SW480 (cell line): ENCODE data around the gene KLF3.

Source experiments
- DNase-seq: peaks from one replicate; pipeline ENCODE4 v3.0.0-alpha.2; 2016; ENCODE audit warnings: low spot score

Gene KLF3

DNA sequence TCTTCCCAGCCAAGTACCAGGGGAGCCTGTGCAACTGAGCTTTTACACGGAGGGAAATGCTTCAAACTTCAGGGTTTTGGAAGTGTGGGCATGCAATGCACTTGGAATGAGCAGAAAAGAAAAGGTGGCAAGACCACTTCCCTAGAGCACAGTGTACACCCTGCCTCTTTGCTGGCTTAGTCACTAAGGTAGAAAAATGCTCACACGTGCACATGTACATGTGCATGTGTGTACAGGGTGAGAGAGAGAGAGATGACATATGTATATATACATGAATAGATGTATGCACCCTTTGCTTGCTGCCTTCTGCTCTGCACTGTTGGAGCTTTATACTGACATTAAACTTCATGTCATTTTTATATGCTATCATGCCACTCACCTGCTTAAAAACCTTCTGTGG is 7.9 kb upstream of the KLF3 start:
- DNase-seq: no peak

GRCh38 chr4:38659346-38659745 is 4.7 kb upstream of the KLF3 start:
- DNase-seq: no peak

DNA sequence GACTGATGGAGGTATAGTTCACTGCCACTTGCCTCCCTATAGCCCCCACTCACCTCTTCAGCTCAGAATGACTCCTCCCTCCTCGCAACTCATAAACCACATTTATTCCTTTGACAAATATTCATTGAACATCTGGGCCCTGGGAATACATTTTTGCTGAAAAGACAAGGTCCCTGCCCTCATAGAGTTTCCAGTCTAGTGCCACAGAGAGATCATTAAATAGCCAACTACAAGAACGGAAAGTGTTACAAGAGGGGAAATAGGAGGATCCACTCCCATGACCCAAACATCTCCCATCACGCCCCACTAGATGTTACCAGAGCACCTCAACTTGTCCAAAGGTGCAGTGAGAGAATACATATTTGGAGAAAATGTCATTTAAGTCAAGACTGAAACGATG is 3.2 kb upstream of the KLF3 start:
- DNase-seq: no peak

- DNase-seq: no peak
Measured at GRCh38 chr4:38661371-38661770, 2.6 kb upstream of the KLF3 start.

DNA sequence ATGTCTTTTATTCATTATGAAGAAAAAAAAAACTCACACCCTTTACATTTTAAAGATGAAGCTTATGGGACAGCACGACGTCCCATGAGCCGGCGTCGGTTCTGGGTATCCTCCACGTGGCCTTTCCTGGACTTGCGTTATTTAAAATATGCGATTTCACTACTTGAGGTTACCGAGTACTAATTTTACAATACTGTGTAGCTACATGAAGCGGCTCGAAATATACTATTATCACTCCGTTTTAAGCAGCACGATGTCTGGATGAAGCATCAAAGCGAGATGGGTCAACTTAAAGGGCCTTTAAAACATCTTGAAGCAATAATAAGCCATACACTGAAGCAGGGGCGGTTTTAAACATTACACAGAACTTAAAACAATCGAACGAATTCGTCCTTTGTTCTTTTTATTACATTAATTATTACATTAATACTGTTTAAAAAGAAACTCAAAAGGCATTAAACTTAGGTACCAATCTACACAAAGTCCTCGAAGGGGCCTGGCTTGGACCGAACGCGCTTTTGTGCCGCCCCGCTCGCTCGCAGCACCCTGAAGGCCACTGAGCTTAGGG is 1.4 kb upstream of the KLF3 start:
- no peak for DNase-seq

DNA sequence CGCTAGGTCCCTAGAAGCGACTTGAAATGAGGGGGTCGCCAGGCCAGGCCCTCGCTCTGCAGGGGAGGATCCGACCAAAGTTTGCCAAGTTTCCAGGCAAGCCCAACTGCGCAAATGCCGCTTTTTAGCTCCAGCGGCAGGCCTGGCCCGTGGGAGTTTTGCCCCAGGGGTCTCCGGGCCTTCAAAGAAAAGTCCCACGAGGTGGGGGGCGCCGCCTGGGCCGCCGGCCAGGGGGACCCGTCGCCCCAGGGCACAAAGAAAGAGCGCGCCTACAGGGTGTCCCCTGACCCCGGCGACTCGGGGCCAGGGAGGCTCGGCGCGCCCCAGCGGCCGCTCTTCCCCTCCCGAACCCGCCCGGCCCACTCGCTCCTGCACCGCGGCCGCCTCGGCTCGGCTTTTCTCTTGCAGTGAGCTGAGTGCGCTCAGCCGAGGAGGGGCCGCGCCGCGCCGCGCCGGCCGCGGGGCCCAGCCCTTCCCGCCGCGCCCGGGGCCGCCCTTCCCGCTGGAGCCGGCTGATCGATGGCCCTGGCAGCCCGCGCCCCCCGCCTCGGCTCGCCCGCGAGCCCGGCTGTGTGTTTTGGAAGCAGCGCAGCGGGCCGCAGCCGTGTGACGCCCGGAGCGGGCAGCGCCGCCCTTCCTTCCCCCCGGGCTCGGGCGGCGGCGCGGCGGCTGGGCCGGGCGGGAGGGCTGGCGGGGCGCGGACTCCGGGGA is 754 bp upstream of the KLF3 start:
- DNase-seq: no peak

- DNase-seq: peak; percentile 68
Measured at GRCh38 chr4:38664706-38665401, 855 bp downstream of the KLF3 start.

- no peak for DNase-seq
Measured at GRCh38 chr4:38665551-38666411, 1.8 kb downstream of the KLF3 start.

DNA sequence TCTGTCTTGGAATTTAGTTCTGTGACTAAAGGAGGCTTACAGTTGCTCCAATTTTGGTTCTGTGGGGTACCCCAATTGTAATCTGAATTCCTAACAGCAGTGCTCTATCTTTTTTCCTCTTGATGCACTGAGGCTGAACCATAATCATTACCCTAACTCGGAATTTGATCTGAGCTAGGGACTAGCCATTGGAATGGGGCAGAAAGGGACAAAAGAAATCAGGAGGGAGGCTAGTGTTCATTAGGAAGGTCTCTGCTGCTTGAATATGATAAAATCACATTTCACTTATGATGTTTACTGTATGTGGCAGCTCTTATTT is 2.7 kb downstream of the KLF3 start:
- no peak for DNase-seq

- peak; percentile 90 for DNase-seq
Measured at GRCh38 chr4:38667085-38667893, 3.3 kb downstream of the KLF3 start.

GRCh38 chr4:38668203-38668971 is 4.4 kb downstream of the KLF3 start:
- DNase-seq: no peak

DNA sequence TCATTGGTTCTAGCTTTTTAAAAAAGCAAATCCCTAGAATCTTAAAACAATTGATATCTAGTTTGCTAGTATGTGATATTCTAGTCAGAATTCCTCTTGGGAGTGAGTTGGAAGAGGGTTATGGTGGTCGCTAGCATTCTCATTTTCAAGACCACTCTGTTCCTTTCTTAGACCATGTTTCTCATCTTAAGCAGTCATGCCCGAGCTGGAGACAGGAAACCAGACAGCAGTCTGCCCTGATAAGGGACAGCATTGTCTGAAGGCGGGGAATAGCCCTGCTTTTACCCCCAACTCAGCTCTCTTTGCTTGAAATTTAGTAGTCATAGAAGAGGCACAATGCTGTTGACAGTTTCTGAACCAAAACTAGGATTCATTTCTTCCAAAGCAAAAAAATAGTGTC is 5.2 kb downstream of the KLF3 start:
- no peak for DNase-seq

DNA sequence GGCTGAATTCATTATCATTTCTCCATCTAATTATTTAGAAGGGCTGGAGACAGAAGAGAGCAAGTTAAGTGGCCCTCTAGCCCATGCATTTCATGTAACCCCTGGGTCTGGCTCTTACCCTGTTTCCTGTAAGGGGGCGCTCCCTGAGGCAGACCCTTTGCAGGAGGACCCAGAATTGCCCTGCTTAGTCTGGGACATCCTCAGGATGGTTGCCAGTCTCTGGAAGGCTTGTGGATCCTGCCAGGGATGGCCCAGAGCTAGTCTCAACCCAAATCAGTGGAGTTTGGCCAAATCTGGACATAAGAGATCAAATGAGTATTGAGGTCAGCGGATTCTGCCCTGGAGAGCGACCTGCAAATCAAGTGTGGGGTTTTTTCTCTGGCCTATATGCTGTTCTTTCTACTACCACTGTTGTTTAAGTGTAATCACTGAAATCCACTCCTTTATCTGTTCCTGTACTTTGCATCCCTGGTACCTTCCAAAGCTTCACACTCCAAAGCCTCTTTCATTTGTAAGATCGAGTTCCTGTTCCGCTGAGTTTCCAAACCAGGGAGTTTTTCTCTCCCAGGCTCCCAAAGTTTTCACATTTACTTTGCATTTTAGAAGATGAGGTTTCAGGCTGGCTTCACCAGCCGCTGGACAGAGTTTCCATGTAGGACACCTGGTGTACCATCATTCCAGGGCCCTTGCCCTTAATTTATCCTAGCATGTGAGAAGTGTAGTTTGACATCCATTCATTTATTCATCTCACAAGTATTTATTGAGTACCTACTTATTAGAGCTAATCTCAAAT is 6.3 kb downstream of the KLF3 start:
- DNase-seq: no peak

- DNase-seq: no peak
Measured at GRCh38 chr4:38670939-38671591, 7.1 kb downstream of the KLF3 start.

GRCh38 chr4:38671592-38671940 is 7.6 kb downstream of the KLF3 start:
- no peak for DNase-seq

DNA sequence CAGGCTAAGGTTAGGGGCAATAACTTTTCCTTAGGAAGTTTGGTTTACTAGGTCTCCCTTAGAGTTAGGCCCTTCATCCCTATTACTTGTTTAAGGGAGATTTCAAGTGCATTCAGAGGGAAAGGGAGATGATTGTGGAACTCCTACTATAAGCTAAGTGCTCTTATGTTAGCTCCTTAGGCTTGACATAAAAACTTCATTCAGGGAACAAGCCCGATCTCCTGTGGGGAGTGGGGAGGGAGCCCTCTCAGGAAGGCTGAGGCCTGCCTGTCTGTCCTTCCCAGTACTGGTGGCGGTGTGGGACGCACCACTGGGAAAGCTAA is 8.0 kb downstream of the KLF3 start:
- DNase-seq: no peak

DNA sequence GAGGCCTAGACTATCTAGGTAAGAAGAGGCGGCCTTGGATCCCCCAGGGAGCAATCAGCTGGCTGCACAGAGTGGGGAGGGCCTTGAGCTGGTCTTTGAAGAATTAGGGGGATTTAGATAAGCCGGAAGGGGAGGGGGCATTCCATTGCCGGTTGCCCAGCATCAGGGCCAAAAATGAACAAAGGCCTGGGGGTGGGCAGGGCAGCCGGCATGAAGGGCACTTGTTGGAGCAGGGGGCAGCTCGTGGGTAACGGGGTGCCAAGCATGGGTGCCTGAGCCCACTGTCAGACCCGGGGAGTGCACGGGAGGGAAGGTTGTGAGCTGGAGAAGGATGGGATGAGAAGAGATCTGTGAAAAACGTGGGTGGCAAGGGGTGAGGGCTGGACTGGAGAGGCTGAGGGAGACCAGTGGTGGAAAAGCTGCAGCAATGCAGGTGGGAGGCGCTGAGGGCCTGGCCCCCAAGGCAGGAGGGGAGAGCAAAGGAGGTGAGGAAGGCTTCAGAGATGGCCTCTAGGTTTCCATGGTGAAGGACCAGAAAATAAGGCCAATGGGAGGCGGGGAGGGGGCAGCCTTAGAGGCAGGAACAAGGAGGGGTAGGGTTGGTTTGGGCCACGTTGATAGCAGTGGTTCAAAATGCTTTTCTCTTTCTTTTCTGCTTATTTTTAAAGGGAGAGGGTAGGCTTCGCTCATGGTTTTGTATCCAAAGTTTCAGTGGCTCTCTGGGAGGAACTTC is 8.6 kb downstream of the KLF3 start:
- DNase-seq: no peak

GRCh38 chr4:38673130-38673978 is 9.4 kb downstream of the KLF3 start:
- DNase-seq: no peak
